Heart left ventricle (tissue), 13 donors: ENCODE results near the gene UGT1A9.

ENCODE experiments used
- POLR2A ChIP-seq, 2 donors: fragments of 450-650 bp; IDR thresholded peaks; one replicate each; pipeline ENCODE4 v1.6.1; 2017; ENCODE audit warnings: antibody characterized with exemption in 2 of 2, mild to moderate bottlenecking in 2 of 2, moderate library complexity in 2 of 2
- TF ChIP-seq, protein P1 (sequence below), 12 donors: fragments of 200-600 bp; sonication (generic) in 4 of 12; IDR thresholded peaks; one replicate each; pipeline versions ENCODE4 v1.5.0 to v1.8.0; 2018 to 2022; ENCODE audit warnings: antibody characterized with exemption in 12 of 12, mild to moderate bottlenecking in 5 of 12
- donor health status: ischemic (EF 13 %, LVEDD 7.1; RV severe dilation, severe dysfunction).
- donor health status: DM: no; HTN: yes; CAD: no.
- donor health status: DM: no; HTN: no; CAD: no.
- donor health status: ischemic (EF 25% LVEDD 6.9; RV normal size, moderate dysfunction).
- donor health status: ischemic (EF 25% LVEDD 5.7; RV mildly dilated, moderate dysfunction).
- donor health status: ischemic (EF 35%, LVEDD 5.7; RV mildly dilated, moderate dysfunction).
- donor health status: nonischemic (EF 11% LVEDD 7.7; RV severe dilation, severe dysfunction).
- donor health status: DM: yes; HTN: yes; CAD: no.
- donor health status: PGD.
- donor health status: ischemic (EF 29% LVEDD 5.4; RV normal size, mild dysfunction).
- donor health status: nonischemic (EF 23%, LVEDD 6.1; RV moderate dilation, normal function).

DNA sequence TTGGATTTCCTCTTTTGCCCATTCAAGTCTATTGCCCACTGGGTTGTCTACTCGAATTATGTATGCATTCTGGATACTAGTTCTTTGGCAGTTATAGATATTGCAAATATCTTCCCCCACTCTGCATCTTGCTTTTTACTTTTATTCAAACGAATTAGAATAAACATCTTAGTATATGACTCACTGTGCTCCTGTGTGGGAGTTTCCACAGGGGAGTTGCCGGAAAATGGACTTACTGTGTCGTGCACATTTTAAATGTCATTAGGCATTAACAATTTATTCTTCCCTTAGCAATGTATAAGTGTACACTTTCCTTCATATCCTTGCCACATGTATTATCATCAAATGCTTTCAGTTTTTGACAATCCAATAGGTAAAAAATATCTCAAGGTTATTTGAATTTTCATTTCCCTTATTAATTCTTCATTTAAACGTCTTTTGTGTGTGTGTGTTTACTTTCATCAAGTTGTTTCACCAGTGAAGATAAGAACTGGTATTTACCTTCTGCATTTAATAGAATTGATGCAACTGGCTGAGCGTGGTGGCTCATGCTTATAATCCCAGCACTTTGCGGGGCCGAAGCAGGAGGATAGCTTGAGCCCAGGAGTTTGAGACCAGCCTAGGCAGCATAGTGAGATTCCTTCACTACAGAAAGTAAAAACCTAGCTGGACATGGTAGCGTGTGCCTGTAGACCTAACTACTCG is 36.4 kb downstream of the UGT1A9 start:
- TF ChIP-seq, protein P1, sequence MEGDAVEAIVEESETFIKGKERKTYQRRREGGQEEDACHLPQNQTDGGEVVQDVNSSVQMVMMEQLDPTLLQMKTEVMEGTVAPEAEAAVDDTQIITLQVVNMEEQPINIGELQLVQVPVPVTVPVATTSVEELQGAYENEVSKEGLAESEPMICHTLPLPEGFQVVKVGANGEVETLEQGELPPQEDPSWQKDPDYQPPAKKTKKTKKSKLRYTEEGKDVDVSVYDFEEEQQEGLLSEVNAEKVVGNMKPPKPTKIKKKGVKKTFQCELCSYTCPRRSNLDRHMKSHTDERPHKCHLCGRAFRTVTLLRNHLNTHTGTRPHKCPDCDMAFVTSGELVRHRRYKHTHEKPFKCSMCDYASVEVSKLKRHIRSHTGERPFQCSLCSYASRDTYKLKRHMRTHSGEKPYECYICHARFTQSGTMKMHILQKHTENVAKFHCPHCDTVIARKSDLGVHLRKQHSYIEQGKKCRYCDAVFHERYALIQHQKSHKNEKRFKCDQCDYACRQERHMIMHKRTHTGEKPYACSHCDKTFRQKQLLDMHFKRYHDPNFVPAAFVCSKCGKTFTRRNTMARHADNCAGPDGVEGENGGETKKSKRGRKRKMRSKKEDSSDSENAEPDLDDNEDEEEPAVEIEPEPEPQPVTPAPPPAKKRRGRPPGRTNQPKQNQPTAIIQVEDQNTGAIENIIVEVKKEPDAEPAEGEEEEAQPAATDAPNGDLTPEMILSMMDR (IDR thresholded peaks at IDR 0.05) = no peak
- no peak for TF ChIP-seq POLR2A (IDR thresholded peaks at IDR 0.05)
